Lung (tissue), 12 donors: ENCODE results near the gene ATXN1. TPM values are rescaled to one million over a fixed set of nuclear protein-coding genes. Genes with fewer than 3 reads are reported as not detected.

ENCODE experiments used
- ATAC-seq: fragments of 200-7000 bp; cut with Tn5 transposase; one replicate; pipeline ENCODE4 v1.9.1; 2020; ENCODE audit warnings: moderate number of reproducible peaks; ENCODE audit not compliant: insufficient read depth, low FRiP score
- DNase-seq, 3 donors: peaks; one replicate each; pipeline ENCODE4 v3.0.0-alpha.2; 2013 to 2017
- H3K27ac ChIP-seq, 2 donors: one replicate each; pipeline ENCODE4 v1.5.1; 2013; ENCODE audit warnings: mild to moderate bottlenecking in 2 of 2, moderate library complexity in 2 of 2, control low read depth in 1 of 2, inconsistent platforms in 1 of 2, low read depth in 1 of 2, low read length in 1 of 2
- H3K27me3 ChIP-seq, 3 donors: one replicate each; pipeline ENCODE4 v1.5.1; 2013; ENCODE audit warnings: low read length in 2 of 3; ENCODE audit not compliant: control insufficient read depth in 3 of 3, insufficient read depth in 3 of 3
- H3K36me3 ChIP-seq, 4 donors: one replicate each; pipeline ENCODE4 v1.5.1; 2013; ENCODE audit warnings: low read length in 4 of 4, mild to moderate bottlenecking in 1 of 4, moderate library complexity in 1 of 4; ENCODE audit not compliant: control insufficient read depth in 4 of 4, insufficient read depth in 4 of 4
- H3K4me1 ChIP-seq, 5 donors: one replicate each; pipeline ENCODE4 v1.5.1; 2013; ENCODE audit warnings: low read length in 5 of 5, mild to moderate bottlenecking in 2 of 5, moderate library complexity in 1 of 5; ENCODE audit not compliant: control insufficient read depth in 5 of 5, insufficient read depth in 5 of 5
- H3K4me3 ChIP-seq: one replicate; pipeline ENCODE4 v1.5.1; 2013; ENCODE audit warnings: mild to moderate bottlenecking, control low read depth, moderate library complexity
- H3K9ac ChIP-seq, 2 donors: one replicate each; pipeline ENCODE4 v1.5.1; 2013; ENCODE audit warnings: low read length in 2 of 2, control low read depth in 1 of 2; ENCODE audit not compliant: insufficient read depth in 1 of 2
- H3K9me3 ChIP-seq, 4 donors: one replicate each; pipeline ENCODE4 v1.5.1; 2013; ENCODE audit warnings: low read length in 3 of 4, mild to moderate bottlenecking in 1 of 4, moderate library complexity in 1 of 4; ENCODE audit not compliant: control insufficient read depth in 4 of 4, insufficient read depth in 3 of 4
- WGBS, 2 donors: extraction: QIAGEN DNeasy Blood & Tissue Kit; methylation state at CpG; one replicate each; pipeline ENCODE4 v1.1.7; 2013; 5-methylcytosine and 5-hydroxymethylcytosine counted together
- polyA plus RNA-seq, 2 donors: library from polyadenylated mRNA; stranded (reverse); fragments of 200-250 nt; gene quantifications; one replicate each; pipeline ENCODE4 v1.2.1, GENCODE V29; 2013
- total RNA-seq, 2 donors: library from RNA; depleted of rRNA in 1 of 2; stranded (reverse); fragments of >200 nt in 1 of 2; gene quantifications; one replicate each; pipeline ENCODE4 v1.2.1, GENCODE V29; 2014 to 2021
- TF ChIP-seq, protein P1 (sequence below): IDR thresholded peaks from 2 replicates; pipeline ENCODE4 v1.5.1; 2012; ENCODE audit warnings: mild to moderate bottlenecking; ENCODE audit errors: control extremely low read depth, extremely low read depth
- donor health status: control.
- donor health status: control.
- donor health status: Bipolar disorder and iron deficiency.
- donor health status: healthy.
- donor health status: DM: yes; HTN: yes; CAD: no.

Gene ATXN1
- total and polyA plus RNA-seq, 4 donors = 9.7 to 108 (median 34.9) TPM

DNA sequence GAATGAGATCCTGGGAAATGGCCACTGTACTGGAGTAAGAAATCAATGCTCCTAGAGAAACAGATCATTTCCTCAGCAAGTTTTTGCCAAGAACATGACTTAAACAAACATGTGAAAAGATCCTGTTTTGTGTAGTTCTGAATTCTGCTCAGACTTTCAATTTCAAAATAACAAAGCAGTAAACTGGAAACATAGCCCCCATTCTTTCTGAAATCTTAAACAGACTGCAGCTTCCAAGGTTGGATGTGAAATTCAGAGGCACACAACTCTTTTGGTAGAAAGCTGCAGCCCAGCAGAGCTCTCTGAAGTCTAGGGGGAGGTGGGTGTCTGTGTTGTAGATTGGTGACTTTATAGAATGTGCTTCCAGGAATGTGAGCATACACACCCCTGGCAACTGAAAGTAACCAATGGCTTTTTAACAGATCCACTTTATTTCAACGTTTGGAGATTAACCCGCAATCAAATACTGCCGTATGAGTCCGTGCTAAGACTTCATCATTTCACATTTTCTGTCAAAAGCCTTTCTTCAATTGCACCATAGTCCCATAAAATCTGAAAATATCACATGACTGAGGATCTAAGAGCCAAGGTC lies 86.4 kb downstream of the ATXN1 start:
- no peak overlapping the region for H3K4me3 ChIP-seq
- DNase-seq = peak in 2 of 3 donors; percentile 51 to 72
- no peaks in the 10 kb centered on the region for H3K27me3 ChIP-seq
- TF ChIP-seq, protein P1, sequence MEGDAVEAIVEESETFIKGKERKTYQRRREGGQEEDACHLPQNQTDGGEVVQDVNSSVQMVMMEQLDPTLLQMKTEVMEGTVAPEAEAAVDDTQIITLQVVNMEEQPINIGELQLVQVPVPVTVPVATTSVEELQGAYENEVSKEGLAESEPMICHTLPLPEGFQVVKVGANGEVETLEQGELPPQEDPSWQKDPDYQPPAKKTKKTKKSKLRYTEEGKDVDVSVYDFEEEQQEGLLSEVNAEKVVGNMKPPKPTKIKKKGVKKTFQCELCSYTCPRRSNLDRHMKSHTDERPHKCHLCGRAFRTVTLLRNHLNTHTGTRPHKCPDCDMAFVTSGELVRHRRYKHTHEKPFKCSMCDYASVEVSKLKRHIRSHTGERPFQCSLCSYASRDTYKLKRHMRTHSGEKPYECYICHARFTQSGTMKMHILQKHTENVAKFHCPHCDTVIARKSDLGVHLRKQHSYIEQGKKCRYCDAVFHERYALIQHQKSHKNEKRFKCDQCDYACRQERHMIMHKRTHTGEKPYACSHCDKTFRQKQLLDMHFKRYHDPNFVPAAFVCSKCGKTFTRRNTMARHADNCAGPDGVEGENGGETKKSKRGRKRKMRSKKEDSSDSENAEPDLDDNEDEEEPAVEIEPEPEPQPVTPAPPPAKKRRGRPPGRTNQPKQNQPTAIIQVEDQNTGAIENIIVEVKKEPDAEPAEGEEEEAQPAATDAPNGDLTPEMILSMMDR = no peak
- no peak overlapping the region for H3K9ac ChIP-seq
- no peaks in the 10 kb centered on the region for H3K9me3 ChIP-seq
- H3K36me3 ChIP-seq = no peaks in the 10 kb centered on the region
- 76 to 84% methylated on average over 4 of the region's 4 CpGs for WGBS, 2 donors
- no peak for ATAC-seq
- H3K27ac ChIP-seq = peak overlapping the region in 1 of 2 donors; percentile 40
- H3K4me1 ChIP-seq = peaks cover 7 to 48% (median 20%) of the 10 kb centered on the region in 5 donors

- H3K9ac ChIP-seq = no peak overlapping the region
- no peaks in the 10 kb centered on the region for H3K27me3 ChIP-seq
- H3K36me3 ChIP-seq = no peaks in the 10 kb centered on the region
- no peak for DNase-seq
- TF ChIP-seq, protein P1 = no peak
- peaks cover 9 to 47% (median 23%) of the 10 kb centered on the region in 5 donors for H3K4me1 ChIP-seq
- H3K9me3 ChIP-seq = no peaks in the 10 kb centered on the region
- no peak for ATAC-seq
- H3K4me3 ChIP-seq = no peak overlapping the region
- WGBS, 2 donors = 85 to 90% methylated on average over 9 of the region's 9 CpGs
- H3K27ac ChIP-seq = no peak overlapping the region
Measured at GRCh38 chr6:16673011-16673797, 88.1 kb downstream of the ATXN1 start.

DNA sequence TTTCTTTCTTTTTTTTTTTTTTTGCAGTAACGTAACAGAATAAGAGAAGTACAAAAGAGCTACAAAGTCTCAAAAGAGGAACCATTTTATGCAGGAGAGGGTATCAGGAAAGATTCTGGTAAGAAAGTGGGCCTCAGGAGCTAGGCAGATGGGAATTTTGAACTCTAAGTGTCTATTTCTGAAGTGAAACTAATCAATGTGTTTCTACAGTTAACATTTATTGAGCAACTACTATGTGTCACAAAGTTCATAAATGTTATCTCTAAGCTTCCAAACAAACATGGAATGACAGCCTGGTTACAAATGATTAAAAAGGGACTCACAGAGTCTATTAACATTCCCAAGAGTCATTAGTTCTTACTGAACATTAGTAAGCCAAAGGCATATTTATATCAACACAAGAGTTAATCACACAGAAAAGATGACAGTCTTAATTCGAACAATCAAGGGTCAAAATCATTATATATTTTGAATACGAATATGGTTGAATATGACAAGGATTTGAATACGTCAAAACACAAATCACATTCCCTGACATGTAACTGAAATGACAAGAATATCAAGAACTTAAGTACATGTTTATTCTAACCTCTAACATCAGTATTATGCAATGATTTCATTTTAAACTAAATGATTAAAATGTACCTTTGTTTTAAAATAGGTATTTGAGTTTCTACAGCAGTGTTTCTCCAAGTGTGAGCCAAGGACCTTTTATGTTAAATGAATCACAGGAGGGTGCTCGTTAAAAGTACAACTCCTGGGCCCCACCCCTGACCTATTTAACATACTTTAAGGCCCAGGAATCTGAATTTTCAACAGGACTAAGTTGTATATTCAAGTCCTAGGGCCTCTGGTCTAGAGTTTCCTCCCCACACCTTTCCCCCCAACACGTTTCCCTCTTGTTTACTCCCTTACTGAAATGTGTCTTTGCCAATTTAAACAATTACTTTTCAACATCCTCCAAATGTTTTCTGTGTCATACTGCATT lies 89.7 kb downstream of the ATXN1 start:
- Histone ChIP-seq H3K4me3 (no peak overlapping the region), H3K36me3 (no peaks in the 10 kb centered on the region), H3K9me3 (no peaks in the 10 kb centered on the region), H3K27ac (no peak overlapping the region), H3K27me3 (no peaks in the 10 kb centered on the region), H3K4me1 (peaks cover 7 to 40% (median 13%) of the 10 kb centered on the region in 5 donors), H3K9ac (no peak overlapping the region)
- TF ChIP-seq, protein P1 = no peak
- ATAC-seq = no peak
- no peak for DNase-seq
- 59 to 70% methylated on average over 6 of the region's 6 CpGs for WGBS, 2 donors
